ENCODE measurements around the gene RREB1.

RREB1 gene

DNA sequence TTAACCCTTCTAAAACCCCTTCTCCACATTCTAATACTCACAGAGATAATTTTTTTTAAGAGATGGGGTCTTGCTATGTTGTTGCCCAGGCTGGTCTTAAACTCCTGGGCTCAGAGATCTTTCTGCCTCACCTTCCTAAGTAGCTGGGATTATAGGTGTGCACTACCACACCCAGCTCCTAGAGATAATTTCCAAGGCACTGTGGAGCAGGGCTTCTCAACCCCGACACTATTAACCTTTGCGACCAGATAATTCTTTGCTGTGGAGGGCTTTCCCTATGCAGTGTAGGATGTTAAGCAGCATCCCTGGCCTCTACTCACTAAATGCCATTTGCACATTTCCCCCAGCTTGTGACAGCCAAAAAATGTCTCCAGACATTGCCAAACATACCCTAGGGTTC is 8.8 kb upstream of the RREB1 start:
- DNase-seq, result no peak

DNA sequence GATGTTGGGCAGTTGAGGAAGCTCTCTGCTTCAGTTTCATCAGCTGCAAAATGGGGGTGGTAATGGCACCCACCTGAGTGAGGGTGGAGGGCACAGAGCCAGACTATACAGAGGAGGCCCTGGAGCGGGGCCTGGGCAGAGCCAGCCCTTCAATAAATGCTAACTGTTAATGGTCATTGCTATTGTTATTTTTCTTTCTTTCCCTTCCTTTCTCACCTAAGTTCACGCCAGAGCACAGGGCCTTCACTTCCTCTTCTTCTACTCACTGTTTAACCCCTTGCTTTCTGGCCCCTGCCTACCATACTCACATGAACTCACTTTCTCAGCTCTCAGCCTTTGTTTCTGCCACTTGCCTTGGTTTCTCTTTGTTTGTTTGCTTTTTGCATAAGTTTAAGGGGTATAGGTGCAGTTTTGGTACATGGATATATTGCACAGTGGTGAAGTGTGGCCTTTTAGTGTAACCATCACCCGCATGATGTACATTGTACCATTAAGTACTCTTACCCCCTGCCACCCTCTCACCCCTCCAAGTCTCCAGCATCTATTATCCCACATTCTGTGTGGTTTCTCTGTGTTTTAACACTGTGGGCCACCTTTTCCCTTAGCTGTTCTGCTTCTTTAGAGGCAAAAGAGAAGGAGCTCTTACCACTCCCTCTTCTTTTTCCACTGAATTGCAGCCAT is 7.5 kb upstream of the RREB1 start:
- DNase-seq, result no peak

DNA sequence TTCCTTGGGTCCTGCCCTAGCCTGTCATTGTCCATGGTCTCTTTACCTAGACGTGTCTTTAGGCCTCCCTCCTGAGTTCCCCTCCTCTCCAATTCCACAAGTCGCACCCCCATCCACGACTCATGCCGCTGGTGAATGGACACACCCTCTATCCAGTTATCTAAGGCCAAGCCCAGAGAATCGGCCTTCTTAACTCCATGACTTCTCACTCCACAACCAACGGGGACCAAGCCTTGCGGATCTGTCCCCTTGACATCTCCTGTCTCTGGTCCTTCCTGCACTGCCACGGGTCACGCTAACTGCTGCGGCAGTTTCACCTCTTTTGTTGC is 7.0 kb upstream of the RREB1 start:
- DNase-seq, result no peak

DNA sequence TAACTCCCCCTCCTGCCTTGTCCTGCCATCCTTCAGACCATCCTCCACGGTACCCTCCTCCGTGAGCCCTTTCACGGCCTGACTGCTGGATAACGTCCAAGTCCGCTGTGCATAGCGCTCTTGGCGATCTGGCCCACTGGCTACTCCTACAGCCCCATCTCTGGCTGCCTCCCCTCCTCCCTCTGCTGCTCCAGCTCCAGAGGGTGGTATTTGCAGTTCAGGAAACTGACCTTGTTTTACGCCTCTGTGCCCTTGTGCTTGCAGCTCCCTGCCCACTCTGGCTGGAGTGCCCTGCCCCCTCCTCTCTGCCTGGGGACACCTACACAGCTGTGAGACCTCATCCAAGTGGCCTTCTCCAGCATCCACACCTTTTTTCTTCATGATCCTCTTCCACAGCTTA is 6.5 kb upstream of the RREB1 start:
- DNase-seq, result no peak

DNA sequence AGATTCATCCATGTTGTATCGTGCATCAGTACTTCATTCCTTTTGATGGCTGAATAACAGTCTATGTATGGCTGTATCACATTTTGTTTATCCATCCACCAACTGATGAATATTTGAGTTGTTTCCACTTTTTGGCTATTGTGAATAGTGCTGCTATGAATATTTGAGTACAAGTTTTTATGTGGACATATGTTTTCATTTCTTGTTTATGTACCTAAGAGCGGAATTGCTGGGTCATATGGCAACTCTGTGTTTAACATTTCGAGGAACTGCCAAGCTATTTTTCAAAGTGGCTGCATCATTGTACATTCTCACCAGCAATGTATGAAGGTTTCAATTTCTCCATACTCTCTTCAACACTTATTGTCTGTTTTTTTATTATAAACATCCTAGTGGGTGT is 3.0 kb upstream of the RREB1 start:
- DNase-seq, result no peak

DNA sequence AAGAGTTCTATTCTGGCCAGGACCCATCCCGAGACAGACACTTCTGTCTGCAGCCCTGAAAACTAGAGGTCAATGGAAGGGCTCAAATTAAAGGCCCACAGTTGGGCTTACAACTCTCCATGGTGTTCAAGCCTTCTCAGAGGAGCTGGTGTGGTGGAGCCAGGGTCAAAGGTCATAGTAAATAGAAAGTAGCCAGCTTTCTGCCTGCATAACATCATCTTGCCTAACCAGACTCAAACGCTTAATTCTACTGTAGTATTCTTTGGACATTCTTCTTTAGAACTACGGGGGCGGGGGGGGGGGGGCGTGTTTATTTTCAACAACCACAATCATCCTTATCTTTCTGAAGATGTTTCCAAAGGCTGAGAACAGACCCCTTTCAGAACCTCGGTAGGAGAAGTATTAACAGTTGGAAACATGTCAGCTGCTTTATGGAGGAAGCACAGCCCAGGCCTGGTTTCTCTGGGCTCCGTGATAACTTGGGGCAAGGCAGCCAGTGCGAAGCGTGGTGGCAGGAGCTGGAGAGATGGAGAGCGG is 1.5 kb upstream of the RREB1 start:
- no peak for DNase-seq

DNA sequence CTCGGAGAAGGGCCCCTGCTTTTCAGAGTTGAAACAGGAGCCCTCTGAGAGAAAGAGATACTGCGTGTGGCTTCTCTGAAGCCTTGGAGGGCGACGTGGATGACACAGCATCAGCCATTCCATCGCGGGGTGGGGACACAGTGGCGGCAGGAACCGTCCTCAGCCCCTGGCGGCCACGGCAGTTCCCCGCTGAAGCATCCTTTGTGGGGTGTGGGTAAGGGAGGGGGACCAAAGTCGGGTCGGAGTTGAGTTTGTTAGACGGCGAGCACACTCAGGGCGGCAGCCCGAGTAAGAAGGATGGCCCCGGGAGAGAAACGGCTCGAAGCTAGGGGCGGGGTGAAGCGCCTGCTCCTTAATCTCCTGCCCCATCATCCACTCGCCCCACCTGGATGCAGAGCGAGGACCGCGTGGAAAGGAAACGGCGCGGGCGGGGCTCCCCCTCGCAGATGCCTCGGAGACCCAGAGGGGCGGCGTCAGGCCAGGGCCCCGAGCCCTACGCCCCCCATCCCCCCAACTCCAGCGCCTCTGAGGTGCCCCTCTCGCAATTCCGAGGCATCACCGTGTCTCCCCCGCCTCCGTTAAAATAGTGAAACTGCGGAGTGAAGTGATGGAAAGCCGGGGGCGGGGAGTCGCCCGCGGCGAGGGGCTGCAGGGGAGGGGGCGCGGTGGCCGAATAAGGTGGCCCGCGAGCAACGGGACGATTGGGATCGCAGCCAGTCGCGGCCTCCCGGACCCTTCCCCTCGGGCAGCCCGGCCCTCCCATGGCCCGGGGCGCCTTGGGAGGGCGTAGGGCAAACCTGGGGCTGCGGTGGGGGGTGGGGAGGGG is 796 bp upstream of the RREB1 start:
- no peak for DNase-seq

DNA sequence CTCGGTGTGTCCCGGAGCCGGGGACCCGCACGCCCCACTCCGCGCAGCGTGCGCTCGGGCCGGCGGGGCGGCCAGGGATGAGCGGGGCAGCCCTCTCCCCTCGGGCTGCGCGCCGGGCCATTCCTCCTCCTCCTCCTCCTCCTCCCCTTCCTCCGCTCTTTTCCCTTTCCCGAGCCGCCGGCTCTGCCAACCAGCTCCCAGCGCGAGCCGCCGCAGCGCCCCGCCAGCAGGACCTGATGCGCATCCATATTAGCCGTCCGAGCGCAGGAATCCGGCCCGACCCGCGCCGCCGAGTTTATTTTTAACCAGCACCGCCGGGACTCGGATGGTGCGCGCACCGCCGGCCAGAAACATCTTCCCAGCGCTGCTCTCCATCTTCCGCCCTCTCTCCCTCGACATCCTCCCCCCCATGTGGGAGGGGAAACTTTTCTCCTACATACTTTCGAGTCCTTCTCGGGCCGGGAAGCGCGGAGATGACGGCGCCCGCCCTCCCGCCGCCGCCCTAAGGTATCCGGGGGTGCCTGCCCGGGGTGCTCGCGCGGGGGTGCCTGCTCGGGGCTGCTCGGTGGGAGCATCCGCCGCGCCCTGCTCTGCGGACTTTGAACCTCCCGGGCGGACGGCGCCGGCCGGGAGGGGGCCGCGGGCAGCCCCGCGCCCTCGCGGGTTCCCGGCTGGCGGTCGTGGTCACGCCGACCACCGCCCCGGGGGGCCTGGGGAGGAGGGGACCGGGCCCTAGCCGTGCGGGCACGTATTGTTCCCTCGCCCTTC is 619 bp downstream of the RREB1 start:
- no peak for DNase-seq

DNA sequence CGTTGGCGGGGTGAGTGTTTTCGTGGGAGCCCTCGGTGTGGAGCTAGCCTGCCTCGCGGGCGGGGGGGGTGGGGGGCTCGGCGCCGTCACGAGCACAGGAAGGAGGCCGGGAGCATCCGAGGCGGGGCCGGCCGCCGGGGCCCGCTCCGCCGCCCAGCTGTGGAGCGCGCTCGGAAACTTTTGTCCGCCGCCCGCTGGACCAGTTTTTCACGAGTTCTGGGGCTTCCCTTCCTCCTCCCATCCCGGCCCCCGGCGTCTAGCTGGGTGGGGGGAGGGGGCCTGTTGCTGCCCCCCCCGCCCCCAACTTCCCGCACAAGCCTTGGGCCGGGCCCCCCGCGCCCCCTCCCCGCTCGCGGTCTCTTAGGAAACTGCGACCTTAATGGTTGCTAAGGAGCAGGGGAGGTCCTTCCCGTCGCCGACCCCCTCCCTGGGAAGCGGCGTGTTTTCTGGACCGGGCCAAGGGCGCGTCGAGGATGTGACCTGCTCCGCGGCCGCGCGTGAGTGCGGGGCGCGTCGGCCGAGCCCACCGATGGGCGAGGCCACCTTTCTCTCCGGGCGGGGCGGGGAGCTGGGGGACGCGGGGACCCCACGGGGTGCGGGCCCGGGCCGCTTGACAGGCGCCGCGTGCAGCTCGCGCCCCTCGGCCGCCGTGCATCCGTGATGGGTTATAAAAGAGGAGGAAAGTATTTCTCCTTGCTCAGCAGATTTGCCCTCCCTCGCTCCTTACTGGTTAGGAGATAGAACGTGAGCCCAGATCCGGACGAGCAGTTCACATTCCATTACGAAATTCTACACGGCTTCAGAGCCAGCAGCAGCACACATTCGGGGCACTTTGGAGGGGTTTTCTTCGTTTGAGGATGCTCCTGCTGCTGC is 1.4 kb downstream of the RREB1 start:
- DNase-seq, result no peak

DNA sequence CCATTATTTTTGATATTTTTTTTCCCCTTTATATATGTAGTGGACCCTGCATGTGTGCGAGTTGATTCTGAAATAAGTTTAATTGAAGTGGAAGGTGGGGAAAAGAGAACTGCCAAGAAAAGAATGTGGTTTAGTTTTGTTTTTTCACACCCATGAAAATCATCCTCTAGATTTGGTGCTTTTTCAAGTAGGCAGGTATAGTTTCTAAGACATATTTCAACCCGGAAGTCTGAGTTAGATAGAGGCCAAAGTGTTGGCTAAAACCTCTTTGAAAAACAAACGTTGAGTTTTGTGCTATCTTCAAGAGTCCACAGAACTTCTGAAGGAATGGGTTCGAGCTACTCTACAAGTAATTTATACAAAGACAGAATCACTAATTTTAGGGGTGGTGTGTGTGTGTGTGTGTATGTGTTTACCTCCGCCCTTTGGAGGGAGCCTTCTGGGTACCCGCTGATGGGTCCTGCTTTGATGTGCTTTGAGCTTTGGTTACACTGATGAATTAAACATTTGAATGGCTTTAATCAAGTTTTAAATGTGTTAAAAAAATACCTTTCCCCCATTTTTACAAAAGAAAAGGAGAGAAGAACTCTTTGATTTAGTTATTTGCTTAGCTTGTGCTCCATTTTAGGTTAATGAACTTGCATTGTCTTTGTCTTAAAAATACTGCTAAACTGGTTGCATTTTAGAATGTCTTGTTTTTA is 2.5 kb downstream of the RREB1 start:
- DNase-seq, result no peak

DNA sequence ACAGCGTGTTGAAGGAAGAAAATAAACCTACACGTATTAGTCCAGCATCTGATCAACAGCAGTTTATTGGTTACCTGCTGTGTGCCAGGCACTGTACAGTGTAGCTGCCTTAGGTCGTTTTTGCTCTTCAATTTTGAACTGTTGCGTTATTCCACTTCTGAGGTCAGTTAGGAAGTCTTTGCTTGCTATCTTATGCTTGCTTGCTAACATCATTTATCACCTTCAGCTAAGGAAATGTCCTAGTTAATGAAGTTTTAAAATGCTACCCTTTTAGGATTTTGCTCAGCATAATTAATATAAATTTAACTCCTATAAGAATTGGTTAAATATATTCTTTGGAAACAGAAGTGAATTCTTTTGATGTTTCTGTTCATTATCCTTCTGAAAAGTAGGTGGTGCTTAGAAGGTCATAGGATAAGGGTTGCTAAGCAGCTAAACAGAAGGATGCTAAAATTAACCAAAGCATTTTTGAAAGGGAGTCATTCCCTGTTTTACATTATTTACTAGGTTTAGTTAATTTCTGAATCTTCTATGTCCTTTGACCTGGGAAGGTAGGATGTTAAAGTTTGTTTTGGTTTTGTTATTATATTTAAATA is 3.4 kb downstream of the RREB1 start:
- no peak for DNase-seq

DNA sequence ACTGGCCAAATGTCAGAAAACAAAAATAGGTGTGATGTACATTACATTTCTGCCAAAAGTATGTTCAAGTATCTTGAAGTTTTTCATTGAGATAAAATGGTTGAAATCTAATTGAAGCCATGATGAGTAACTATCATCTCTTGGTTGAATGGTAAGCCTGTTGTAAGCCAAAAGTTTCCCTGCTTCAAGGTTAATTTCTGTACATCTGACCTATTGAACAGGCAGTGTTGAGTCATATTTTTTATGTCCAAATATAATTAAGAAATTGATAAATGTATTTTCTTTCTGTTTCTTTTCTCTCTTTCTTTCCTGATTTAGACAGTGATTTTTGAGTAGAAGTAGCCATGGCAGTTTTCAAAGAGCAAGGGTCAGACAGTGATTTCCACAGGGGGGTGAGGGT is 4.4 kb downstream of the RREB1 start:
- no peak for DNase-seq

DNA sequence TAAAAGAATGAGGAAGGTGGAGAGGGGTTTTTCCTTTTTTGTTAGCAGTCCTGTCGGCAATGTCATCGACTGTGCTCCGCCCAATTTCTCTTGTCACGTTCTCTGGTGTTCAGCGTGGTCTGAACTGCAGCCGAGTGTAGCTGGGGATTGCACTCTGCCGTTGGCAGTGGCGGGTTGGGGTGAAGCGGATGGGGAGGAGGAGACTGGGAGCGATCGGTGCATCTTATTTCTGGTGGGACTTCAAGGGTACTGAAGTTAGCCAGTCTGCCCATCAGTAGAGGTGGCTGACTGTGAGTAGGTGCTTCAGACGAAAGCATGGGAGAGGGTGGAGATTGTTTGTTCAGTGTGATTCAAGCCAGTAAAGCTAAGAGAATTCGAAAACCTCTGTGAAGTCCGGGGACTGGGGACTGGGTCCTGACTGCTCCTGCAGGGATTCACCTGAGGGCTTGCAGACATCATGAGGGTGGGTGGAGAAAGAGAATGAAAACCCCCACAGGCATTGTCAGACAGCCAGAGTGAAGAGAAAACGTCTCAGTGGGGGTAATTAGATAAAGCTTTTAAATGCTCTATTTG is 5.1 kb downstream of the RREB1 start:
- DNase-seq, result no peak

DNA sequence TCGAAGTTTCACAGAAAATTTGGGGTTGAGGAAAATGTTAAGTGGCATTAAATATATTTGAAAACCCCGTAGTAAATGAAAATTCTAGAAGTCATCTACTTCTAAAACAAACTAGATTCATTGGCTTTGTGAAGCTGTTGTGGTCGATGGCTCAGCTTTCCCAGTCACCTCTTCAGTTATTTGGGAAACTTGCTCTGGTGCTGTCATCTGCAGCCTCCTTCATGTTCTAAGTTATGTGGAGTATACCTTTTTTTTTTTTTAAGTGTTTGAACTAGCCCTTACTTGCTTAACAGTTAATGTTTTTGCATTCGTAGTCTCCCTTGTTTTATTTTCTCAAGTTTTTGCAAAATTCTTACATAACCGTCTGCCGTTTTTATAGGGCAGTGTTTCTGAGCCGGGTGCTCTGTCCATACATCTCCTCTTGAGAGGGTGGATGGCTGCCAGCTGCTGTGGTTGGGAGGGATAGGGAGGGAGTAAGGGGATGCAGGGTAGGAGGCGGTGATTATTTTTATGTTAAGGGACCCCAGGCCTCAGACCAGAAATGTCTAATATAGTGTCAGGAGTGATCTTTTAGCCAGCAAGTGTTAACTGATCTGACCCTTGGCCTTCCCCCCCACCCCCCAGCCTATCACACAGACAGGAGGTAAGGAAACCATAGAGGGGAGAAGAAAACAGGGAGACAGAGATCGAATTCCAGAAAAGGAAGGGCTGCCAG is 7.1 kb downstream of the RREB1 start:
- no peak for DNase-seq

DNA sequence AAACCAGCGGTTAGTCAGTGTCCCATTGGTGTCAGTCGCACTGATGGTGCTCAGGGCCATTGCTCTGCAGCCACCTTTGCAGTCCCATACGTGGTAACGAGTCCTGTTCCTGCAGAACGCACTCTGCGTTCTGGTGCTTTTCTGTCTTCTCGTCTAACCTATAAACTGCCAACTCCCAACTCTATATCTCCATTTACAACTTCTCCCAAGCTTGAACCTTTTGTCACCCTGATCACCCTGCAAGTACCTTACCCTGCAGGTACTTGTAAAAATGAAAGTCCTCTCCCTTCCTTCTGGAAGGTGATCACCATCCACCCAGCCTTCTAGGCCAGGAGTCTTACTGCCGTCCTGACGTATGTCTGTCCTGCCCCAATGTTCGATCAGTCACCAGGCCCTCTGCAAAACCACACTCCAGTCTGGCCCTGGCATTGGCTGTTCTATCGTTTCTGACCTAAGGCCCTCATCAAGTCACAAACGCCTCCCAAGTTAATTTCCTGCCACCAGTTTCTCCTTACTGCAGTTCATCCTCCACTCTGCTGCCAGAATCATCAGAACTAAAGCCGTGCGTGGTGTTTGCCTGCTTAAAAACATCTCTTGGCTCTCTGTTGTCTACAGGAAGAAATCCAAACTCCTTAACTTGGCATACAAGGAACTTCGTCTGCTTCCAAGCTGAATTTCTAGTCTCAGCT is 7.9 kb downstream of the RREB1 start:
- DNase-seq, result peak; percentile 49

DNA sequence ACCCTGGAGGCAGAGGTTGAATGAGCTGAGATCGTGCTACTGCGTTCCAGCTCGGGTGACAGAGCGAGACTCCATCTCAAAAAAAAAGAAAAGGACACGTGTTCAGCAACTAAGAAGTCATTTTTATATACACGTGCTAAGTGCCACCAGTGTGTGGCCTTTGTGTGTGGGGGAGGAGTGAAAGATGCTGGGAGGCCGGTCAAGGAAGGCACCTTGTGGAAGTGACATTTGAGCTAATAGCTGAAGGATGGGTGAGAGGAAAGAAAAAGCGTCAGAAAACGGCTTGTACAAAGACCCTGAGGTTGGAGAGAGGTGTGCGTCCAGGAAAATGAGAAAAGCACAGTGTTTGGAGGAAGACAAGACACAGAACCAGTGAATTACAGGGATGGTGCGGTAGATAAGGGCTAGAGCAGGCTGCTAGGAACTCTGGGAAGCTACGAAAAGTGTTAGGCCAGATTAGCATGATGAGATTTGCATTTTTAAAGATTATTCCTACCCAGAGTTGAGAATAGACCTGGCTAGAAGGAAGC is 11.6 kb downstream of the RREB1 start:
- DNase-seq, result no peak

DNA sequence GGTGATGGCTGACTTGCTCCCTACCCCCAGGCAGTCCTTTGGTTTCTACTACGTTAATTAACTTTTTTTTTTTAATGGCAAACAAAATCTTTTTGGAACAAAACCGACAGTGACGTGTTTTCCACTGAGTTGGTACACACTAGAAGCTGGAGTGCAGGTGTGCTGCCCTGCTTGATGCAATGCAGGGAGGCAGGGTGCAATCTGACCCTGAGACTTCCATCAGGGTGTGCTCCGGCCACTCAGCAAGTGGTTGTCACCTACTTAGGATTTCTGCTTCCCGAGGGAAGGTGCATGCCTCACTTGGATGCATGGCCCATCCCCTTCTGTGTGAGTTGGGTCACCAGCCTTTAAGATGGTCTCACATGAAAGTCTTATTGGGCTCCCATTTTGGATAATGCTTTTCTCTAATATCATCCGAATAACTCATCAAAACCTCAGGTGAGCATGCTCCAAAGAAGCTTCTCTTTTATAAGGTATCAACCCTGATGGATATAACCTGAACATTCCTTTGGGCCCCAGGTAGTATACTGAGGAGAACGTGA is 14.0 kb downstream of the RREB1 start:
- DNase-seq, result no peak

DNA sequence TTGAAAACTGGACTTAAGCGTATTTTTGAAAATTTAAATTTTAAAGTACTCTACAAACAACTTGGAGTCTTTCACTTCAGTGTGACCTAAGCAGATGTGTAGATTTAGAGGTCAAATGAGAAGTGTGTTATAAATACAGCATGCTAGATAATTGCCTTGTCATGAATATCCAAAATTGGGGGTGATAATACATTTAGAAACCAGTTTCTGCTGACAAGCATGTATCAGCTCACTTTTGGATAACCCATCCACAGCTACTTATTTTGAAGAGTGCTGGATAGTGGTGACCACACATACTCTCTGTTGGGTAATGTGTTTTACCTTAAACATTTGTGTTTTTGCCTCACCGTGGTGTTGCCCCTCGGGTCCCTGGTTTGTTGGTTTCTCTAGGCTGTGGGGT is 14.9 kb downstream of the RREB1 start:
- DNase-seq, result no peak

DNA sequence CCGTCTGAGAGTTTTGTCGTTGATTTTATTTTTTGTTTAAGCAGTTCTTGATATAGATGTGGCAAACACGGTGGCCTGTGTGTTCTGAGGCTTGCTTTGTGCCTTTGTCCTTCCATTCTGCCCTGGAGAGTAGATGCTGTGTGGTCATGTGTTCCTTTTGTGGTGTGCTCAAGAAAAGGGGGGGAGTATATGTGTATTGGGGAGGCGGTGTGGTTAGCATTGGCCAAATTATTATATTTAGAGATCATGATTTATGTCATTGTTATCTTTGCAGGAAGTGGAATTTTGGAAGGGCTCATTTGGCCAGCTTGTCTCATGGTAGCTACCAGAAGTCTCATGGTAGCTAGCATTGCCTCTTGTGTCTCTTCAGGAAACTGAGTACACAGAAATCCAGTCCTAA is 16.4 kb downstream of the RREB1 start:
- no peak for DNase-seq
